Skeletal muscle satellite cell (primary cell): ENCODE data around the gene AP1AR.
"Not testable (repeated sequence)": the region's sequence is repeated elsewhere in the genome, so short reads cannot be mapped to it uniquely, and the experiment has no call there.

Experiments used
- H3K27me3 ChIP-seq: 2 replicates; pipeline ENCODE4 v1.7.0; 2013; ENCODE audit warnings: low read length; ENCODE audit not compliant: control insufficient read depth, insufficient read depth
- H3K36me3 ChIP-seq: 2 replicates; pipeline ENCODE4 v1.7.0; 2013; ENCODE audit warnings: mild to moderate bottlenecking, control low read depth, low read length; ENCODE audit not compliant: insufficient read depth
- H3K4me1 ChIP-seq: 2 replicates; pipeline ENCODE4 v1.7.0; 2013; ENCODE audit warnings: low read length; ENCODE audit not compliant: control insufficient read depth, insufficient read depth
- H3K4me2 ChIP-seq: 2 replicates; pipeline ENCODE4 v1.7.0; 2013; ENCODE audit warnings: mild to moderate bottlenecking, low read length
- H3K4me3 ChIP-seq: 2 replicates; pipeline ENCODE4 v1.7.0; 2013; ENCODE audit warnings: low read length
- H3K9ac ChIP-seq: 2 replicates; pipeline ENCODE4 v1.7.0; 2013; ENCODE audit warnings: mild to moderate bottlenecking, low read depth, low read length, moderate library complexity
- H3K9me3 ChIP-seq: replicated peaks from 2 replicates; pipeline ENCODE4 v1.7.0; 2013; ENCODE audit warnings: mild to moderate bottlenecking, control low read depth, low read length

The AP1AR gene

GRCh38 chr4:112270051-112270450 is 38.5 kb downstream of the AP1AR start:
- H3K9ac ChIP-seq = no peak overlapping the region
- peaks cover 20% of the 10 kb centered on the region for H3K4me1 ChIP-seq
- no peak overlapping the region for H3K4me3 ChIP-seq
- no peaks in the 10 kb centered on the region for H3K27me3 ChIP-seq
- H3K36me3 ChIP-seq = no peaks in the 10 kb centered on the region
- H3K4me2 ChIP-seq = no peak overlapping the region
- H3K9me3 ChIP-seq = no peaks in the 10 kb centered on the region

- Histone ChIP-seq H3K4me1 (peaks cover 20% of the 10 kb centered on the region), H3K9ac (no peak overlapping the region), H3K27me3 (no peaks in the 10 kb centered on the region), H3K36me3 (no peaks in the 10 kb centered on the region), H3K9me3 (no peaks in the 10 kb centered on the region), H3K4me2 (no peak overlapping the region), H3K4me3 (no peak overlapping the region)
Measured at GRCh38 chr4:112270640-112271421, 39.2 kb downstream of the AP1AR start.

GRCh38 chr4:112272292-112272691 is 40.7 kb downstream of the AP1AR start:
- Histone ChIP-seq H3K4me1 (peaks cover 20% of the 10 kb centered on the region), H3K36me3 (peaks cover 5% of the 10 kb centered on the region), H3K4me2 (no peak overlapping the region), H3K9ac (no peak overlapping the region), H3K27me3 (no peaks in the 10 kb centered on the region), H3K4me3 (no peak overlapping the region), H3K9me3 (no peaks in the 10 kb centered on the region)

- Histone ChIP-seq H3K4me3 (no peak overlapping the region), H3K9me3 (no peaks in the 10 kb centered on the region), H3K27me3 (no peaks in the 10 kb centered on the region), H3K4me1 (peaks cover 20% of the 10 kb centered on the region), H3K4me2 (no peak overlapping the region), H3K9ac (no peak overlapping the region), H3K36me3 (peaks cover 5% of the 10 kb centered on the region)
Measured at GRCh38 chr4:112274959-112275358, 43.4 kb downstream of the AP1AR start.

GRCh38 chr4:112276113-112276512 is 44.5 kb downstream of the AP1AR start:
- Histone ChIP-seq H3K4me3 (no peak overlapping the region), H3K9me3 (no peaks in the 10 kb centered on the region), H3K27me3 (no peaks in the 10 kb centered on the region), H3K4me1 (peaks cover 10% of the 10 kb centered on the region), H3K9ac (no peak overlapping the region), H3K4me2 (no peak overlapping the region), H3K36me3 (peaks cover 5% of the 10 kb centered on the region)

GRCh38 chr4:112277220-112277619 is 45.6 kb downstream of the AP1AR start:
- Histone ChIP-seq H3K27me3 (no peaks in the 10 kb centered on the region), H3K4me1 (peaks cover 7% of the 10 kb centered on the region), H3K36me3 (peaks cover 5% of the 10 kb centered on the region), H3K9me3 (no peaks in the 10 kb centered on the region), H3K4me3 (no peak overlapping the region), H3K9ac (no peak overlapping the region), H3K4me2 (no peak overlapping the region)

- H3K36me3 ChIP-seq = peaks cover 5% of the 10 kb centered on the region
- no peaks in the 10 kb centered on the region for H3K27me3 ChIP-seq
- no peak overlapping the region for H3K4me3 ChIP-seq
- H3K4me1 ChIP-seq = peaks cover 4% of the 10 kb centered on the region
- H3K9me3 ChIP-seq = no peaks in the 10 kb centered on the region
- no peak overlapping the region for H3K4me2 ChIP-seq
- H3K9ac ChIP-seq = no peak overlapping the region
Measured at GRCh38 chr4:112277705-112278448, 46.3 kb downstream of the AP1AR start.

GRCh38 chr4:112279025-112279881 is 47.7 kb downstream of the AP1AR start:
- H3K9me3 ChIP-seq = no peaks in the 10 kb centered on the region
- H3K4me2 ChIP-seq = no peak overlapping the region
- no peak overlapping the region for H3K9ac ChIP-seq
- peaks cover 5% of the 10 kb centered on the region for H3K36me3 ChIP-seq
- H3K27me3 ChIP-seq = no peaks in the 10 kb centered on the region
- H3K4me1 ChIP-seq = peaks cover 2% of the 10 kb centered on the region
- H3K4me3 ChIP-seq = no peak overlapping the region

- Histone ChIP-seq H3K9ac (no peak overlapping the region), H3K4me3 (no peak overlapping the region), H3K4me2 (no peak overlapping the region), H3K27me3 (no peaks in the 10 kb centered on the region), H3K4me1 (peaks cover 3% of the 10 kb centered on the region), H3K9me3 (no peaks in the 10 kb centered on the region), H3K36me3 (peaks cover 5% of the 10 kb centered on the region)
Measured at GRCh38 chr4:112279882-112280315, 48.3 kb downstream of the AP1AR start.

- no peak overlapping the region for H3K4me3 ChIP-seq
- no peak overlapping the region for H3K9ac ChIP-seq
- no peaks in the 10 kb centered on the region for H3K27me3 ChIP-seq
Measured at GRCh38 chr4:112280386-112281056, 48.9 kb downstream of the AP1AR start.

GRCh38 chr4:112281895-112282398 is 50.4 kb downstream of the AP1AR start:
- H3K36me3 ChIP-seq, H3K4me2 ChIP-seq, H3K9ac ChIP-seq, H3K9me3 ChIP-seq, H3K4me3 ChIP-seq, H3K4me1 ChIP-seq, H3K27me3 ChIP-seq: not testable (repeated sequence)

More at GRCh38 chr4:112280386-112281056, 48.9 kb downstream of the AP1AR start:
- Histone ChIP-seq H3K9me3 (no peaks in the 10 kb centered on the region), H3K4me1 (peaks cover 3% of the 10 kb centered on the region), H3K4me2 (no peak overlapping the region), H3K36me3 (peaks cover 5% of the 10 kb centered on the region)
